Measurements from ENCODE around the gene GTPBP1.

Gene GTPBP1

DNA sequence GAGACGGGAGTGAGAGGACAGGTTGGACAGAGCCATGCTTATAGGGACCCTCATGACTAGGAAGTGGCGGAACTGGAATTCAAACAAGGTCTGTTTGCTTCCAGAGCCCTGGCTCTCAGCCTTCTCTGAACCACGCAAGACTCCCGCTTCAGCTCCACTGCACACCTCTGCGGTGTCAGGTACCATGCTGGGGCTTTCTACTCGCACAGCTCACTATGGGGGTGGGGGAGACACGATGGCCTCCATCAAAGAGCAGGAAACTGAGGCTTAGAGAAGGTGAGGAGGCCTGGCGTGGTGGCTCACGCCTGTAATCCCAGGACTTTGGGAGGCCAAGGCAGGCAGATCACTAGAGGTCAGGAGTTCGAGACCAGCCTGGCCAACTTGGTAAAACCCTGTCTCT, 35.8 kb downstream of the GTPBP1 start:
- DNase-seq, result no peak

DNA sequence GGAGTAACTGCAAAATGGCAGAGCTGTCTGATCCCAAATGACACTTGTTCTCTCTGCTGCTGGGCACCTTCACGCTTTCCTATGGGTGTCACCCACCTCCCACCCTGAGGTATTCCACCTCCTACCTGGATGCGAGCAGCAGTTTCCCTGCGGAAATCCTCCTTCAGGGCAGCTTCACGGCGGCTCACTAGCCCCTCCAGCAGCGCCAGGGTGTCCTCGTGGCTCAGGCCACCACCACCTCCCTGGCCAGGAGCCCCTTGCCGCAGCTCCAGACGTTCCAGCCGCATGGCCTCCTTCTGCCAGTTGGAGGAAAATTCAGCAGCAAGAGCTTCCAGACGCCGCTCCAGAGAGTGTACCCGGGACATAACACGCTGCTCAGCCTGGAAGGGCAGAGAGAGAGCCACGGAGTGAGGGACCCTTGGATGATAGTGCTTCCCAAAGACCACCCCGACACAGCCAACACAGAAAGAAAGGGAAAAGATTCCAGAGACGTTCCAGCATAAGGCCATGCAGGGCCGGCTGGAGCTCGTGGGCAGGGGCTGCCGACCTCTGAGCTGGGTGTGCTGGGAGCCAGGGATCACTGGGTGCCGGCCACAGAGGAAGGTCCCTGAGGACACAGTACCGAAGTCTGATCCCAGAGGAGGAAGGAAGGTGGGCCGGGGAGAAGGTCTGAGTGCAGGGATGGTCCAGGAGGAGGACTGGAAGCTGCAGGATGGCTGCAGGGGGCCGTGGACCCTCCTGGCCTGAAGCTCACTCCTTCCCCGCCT, 36.6 kb downstream of the GTPBP1 start:
- DNase-seq, result no peak

DNA sequence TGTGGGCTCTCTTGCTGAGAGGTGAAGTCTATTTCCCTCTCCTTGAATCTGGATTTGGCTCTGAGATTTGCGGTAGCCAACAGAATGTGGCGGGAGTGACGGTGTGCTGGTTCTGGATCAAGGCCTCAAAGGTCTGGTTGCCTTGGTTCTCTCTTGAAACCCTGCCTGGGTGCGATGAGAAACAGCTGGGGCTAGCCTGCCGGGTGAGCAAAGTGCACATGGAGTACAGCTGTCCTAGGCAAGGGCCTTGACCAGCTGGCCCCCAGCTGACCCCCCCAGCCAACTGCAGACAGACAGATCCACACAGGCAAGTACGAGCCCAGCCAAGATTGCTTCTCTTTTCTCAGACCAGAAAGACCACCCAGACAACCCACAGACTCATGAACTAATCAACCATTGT, 39.2 kb downstream of the GTPBP1 start:
- DNase-seq, result no peak

DNA sequence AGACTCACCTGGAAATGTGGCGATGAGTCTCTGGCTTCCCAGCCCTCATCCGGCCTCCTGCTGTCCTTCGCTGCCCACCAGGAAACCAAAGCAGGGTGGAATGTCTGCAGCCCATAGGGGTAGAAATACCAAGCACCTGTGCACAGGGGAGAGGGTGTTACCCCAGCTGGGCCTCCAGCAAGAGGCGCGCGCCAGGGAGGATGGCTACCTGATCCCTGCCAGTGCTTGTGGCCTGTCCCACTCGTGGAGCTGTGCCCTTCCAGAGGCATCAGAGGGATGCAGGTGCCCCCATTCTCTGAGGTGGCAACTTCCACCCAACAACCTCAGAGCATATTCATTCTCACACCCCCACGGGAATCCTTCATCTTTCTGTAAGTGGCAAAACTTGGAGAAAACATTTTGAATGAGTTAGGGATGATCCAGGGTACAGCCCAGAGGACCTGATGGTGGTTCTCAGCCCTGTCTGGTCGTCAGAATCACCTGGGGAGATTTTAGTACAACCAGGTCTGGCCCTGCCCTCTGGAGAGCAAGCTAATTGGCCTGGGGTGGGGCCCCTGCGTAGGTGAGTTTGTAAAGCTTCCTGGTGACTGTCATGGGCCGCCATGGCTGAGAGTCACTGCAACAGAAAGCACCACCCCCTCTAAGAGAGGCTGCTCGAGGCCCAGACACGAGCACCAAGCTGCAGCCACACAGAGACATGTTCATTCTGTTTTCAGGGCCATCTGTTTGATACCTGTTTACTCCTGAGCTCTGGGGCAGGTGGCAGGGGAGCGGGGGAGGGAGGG, 40.1 kb downstream of the GTPBP1 start:
- DNase-seq, result no peak

DNA sequence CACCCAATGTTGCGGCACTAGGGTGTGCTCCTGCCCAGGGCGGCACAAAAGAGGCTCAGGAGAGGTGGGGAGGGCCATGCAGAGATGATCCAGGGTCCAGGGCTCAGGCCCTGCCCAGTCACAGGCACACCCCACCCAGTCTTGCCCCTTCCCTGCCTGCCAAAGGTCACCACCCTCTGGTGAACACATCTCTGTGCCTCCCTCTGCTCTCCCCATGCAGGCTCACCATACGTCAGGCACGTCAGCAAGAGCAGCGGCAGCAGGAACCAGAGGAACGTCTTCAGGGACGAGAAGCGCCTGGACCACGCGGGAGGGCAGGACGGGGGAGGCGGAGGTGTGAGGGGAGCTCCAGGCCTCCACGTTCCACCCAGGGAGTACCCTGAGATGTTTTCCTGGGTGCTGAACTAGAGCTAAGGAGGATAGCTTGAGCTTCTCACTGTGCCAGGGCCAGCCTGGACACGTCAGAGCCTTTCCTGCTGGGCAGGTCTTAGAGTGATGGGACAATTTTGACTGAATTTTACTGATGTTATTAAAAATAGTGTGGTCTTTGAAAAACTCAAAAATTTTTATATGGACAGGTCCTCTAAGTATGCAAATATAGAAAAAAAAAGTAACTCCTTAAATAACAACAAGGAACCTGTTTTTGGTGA, 42.9 kb downstream of the GTPBP1 start:
- no peak for DNase-seq

DNA sequence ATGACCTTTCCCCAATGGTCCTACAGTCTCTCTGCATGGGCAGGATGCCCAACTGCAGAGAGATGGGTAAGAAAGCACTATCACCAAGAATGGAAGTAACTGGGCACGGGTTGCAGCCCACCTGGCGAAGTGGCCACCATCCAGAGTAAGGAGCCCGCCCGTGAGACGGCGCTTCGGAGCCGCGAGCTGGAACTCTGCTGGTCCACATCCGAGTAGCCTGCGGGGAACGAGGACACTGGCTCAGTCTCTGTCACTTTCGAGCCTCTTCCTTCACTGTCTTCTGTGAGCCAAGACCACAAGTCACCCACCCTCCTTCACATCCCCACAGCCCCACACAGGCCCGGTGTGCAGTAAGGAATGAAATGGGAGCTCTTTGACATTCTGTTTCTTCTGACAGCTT, 44.4 kb downstream of the GTPBP1 start:
- DNase-seq, result no peak

DNA sequence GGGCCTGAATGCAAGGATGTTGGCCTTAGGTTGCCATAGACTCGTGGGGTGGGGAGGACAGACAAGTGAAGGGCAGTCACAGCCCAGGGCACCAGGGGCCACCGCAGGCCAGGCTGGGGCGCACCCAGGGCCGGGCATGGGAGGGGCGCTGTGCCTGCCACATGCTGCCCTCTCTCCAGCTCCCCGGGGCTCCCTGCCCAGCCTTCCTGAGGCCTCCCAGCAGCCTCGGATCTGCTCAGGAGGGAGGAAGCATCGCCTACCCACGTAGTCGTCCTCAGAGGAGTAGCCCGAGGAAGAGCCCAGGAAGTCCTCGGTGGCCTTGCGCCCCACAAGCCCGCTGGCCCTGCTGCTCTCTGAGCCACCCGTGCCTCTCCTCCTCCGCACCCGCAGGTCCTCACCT, 44.9 kb downstream of the GTPBP1 start:
- no peak for DNase-seq

DNA sequence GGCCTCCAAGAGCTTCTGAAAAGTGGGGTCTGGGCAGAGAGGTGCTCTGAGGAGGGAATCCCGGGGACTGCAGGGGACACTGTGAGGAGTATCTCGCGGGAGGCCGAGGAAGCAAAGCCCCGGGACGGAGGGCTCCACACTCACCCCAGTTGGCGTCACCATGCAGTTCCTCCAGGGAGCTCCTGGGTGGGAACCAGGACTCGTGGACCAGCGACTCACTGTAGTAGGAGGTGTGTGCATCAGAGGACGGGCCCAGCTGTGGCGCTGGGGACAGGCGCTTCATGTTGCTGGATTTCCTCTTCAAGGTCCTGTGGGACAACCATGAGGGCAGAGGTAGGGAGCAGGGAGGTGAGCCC, 45.3 kb downstream of the GTPBP1 start:
- no peak for DNase-seq

DNA sequence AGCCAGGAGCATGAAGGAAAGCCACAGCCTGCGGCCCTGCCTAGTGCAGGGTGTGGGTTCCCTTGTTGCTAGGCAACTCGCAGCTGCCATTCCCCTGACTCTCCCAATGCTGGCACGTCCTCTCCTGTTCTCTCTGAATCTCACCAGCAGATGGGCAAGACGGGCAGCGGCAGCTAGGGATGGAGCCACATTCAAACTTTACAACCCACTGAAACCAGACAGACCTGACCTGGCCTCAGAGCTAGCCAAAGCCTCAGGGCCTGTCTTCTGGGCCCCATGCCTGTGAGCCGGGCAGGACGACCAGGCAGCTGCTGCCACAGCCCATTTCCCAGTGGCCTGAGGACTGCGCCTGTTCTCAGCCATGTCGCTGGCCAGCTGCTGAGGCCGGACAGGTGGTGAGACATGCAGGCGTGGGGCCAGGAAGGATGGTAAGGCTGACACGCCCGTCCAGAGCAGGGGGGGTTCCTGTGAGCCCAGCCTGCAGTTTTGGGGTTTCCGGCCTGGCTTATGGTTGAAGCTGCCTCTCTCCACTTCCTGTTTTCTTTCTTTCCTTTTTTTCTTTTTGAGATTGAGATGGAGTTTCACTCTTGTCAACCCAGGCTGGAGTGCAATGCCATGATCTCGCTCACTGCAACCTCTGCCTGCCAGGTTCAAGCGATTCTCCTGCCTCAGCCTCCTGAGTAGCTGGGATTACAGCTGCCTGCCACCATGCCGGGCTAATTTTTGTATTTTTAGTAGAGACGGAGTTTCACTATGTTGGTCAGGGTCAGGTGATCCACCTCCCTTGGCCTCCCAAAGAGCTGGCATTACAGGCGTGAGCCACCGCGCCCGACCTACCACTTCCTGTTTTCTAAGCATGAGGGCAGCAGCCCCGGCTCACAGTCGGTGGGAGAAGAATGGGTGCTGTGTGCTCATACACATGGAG, 45.9 kb downstream of the GTPBP1 start:
- peak; percentile 79 to 85 for DNase-seq

DNA sequence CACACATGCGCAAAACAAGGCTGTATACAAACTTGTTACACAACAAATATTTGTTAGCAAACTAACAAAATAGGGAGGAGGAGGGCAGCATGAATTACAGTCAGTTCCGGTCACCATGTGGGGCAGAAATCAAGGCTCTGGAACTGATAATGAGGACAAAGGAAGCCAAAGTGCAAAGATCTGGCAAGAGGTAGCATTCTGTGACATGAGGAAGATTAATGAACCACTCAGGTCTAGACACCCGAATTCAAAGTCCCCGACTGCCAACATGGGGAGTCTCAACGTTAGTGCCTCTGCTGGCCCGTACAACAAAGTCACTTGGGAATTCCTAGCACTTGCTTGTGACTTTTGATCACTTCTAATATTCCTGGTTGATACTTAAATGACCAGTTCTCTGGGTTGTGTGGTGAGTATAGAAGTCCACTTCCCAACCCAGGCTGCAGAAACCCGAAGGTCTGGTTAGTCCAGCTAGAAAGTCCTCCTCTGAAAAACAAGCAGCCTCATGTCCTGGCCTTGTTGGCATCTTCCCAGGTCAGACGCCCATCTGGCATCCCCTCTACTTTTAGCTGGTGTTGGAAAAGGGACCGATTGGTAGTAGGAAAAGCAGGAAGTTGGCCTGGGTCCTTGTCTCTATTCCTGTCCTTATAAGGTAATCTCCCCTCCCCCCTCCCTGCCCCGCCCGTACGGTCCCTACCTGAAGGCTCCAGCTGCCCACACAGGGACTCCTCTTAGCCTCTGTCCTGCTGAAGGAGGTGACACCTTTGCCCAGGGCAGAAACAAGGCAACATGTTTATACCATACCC, 48.4 kb downstream of the GTPBP1 start:
- peak; percentile 36 to 40 for DNase-seq

DNA sequence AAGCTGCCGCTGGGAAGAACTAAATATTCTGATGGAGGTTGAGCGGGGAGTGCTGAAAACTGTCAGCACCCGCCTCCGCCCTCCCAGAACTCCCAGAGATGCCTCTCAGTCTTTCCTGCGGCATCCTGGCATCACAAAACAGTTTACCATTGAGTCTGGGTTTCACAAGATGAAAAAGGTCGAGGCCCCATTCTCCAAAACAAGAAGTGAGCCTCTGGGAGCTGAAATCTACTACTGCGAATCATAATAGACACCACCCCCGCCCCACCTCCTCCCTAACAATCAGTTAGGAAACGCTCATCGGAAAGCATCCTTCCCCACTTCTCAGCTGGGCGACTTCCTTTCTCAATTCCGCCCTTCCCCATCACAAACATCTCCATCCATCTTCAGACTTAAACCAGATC, 49.0 kb downstream of the GTPBP1 start:
- DNase-seq, result peak; percentile 91

DNA sequence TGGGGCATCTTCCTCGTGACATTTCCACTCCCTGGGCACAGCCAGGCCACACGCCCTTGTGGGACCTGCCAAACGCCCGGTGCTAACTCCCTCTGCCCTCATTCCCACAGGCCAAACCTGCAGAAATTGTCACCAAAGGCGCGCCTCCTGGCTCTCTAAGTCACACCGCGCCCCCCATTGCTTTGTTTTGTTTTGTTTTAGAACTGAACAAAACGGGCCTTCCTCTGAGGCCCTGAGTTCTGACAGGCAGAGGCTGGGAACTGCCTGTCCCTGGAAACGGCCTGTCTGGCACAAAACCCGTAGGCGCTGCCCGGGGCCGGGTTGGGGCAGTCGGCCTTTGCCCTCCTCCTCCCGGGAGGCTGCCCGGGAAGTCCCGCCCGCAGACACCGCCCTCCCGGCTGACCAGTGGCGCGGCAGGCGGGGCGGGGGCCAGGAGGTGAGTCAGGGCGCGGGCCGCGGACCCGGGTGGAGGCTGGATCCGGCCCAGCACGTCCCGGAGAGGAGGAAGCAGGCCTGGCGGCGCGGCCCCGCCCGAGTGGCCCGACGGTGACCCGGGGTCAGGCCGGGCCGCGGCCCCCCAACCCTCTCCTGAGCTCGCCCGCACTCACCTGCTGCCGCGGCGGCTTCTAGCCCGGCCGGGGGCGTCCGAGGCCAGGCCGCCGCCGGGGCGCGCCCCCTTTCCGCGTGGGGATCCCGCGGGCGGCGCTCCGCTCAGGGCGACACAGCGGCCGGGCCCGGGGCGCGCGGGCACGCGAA, 49.6 kb downstream of the GTPBP1 start:
- peak; percentile 94 to 95 for DNase-seq

DNA sequence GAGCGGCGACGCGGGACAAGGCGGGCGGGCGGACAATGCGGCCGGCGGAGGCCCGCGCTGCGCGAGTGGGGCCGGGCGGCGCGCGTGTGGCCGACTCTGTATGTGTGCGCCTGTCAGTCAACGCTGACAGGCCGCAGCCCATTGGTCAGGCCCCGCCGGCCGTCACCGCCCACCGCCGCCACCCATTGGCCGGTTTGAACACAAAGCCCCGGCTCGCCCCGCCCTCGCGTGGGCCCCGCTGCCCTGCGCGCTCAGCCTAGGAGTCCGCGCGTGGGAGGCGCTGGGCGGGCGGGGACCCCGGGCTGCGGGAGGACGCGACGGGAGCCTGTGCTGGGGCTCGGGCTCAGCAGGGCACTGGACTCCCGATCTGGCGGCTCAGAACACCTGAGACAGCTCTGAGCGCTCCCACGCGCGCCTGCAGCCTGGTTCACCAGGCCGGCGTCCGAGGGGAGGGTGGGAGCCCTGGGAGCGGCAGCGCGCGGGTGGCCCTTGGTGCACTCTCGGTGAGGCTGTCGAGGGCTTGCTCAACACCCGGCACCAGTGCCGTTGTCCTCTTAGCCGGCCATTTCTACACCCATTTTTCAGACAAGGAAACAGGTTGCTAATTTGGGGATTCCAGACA, 50.3 kb downstream of the GTPBP1 start, which contains the start of gene SUN2:
Gene SUN2, minus strand, starts transcription at position 88 of the 622 bp plus-strand sequence. CDS start 3,370 bp downstream, outside the sequence.
- peak; percentile 97 to 98 for DNase-seq

DNA sequence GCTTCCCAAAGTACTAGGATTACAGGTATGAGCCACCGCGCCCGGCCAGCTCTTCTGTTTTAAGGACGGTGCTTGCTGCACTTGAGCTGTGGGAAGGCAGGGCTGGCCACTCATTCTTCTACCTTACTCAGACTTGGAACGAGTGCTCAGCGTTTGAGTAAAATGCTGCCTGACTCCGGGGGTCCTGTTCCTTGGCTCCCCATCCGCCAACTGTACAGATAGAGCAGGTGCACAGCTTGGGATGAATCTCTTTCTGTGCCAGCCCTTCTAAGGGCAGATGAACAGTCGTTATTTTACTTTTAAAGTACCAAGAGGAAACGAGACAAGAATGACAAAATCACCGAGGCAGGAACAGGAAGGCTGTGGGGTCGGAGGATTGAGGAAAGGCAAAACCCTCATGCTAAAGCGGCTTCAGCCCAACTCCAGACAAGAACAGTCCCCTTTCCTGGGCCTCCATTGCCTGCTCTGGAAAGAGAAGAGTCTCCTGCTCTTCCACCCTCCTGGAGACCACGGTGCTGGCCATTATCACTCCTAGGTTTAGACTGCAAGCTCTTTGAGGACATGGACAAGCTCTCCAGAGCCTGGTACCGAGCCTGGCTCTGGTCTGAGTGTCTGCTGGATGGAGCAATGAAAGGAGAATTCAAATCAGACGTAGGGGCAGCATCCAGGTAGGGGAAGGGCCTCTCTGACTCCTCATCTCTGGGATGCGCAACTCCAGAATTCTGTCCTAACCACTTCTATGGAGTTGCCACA, 51.1 kb downstream of the GTPBP1 start:
- DNase-seq, result peak; percentile 56 to 65

DNA sequence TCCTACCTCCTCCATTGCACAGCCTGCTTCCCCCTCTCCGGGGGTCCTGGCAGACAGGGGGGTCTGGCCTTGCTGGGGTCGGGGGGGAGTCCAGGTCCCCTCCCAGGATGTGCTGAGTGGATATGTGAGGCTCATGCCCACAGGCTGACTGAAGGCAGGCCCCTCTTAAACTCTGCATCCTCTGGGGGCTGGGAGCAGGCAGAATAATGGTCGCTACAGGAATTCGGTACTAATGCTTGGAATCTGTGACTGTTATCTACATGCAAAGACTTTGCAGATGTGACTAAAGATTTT, 51.7 kb downstream of the GTPBP1 start:
- no peak for DNase-seq

DNA sequence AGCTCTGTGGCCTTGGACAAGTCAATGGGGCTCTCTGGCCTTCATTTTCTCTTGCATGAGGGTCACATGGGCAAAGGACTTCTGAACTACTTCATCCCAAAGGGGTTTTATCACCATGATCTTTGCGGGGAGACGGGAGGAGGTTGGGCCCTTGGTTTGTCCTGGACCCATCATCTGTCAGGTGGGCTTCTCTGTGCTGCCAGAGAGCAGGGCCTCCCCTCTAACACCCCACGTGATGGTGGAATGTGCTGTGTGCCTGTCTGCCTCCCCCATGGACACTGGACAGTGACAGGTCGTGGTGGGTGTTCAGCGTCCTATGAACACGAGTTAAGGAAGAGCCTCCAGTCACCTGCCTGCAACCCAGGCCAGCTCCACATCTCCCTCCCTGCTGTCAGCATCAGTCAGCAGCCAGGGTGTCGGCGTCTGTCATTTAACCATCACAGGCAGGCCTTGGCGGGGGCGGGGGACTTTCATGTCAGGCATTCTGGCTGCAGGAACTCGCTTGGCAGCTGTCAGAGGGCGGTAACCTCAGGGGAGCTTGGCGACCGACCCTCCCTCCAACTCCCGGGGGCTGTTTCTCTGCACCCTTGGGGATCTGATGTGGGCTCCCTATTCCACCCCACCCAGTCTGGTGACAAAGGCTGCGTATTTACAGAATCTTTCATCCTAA, 52.7 kb downstream of the GTPBP1 start:
- peak in 1 of 2 donors; percentile 19 for DNase-seq

DNA sequence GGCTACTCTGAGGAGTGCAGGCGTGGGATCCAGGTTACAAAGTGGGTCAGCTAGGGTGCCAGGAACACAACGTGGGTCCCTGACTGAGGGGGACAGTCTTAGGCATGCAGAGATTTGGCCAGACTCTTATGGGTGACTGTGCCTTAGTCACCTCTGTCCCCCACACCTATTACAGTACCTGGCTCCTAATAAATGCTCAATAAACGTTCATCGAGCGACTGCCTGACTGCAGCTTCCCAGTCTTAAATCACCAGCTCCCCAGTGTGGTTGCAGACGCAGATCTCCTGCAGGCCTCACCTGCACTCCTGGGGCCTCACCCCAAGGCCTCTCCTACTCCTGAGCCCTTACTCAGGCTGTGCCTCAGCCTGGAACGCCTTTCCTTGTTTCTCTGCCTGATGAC, 53.3 kb downstream of the GTPBP1 start:
- no peak for DNase-seq

DNA sequence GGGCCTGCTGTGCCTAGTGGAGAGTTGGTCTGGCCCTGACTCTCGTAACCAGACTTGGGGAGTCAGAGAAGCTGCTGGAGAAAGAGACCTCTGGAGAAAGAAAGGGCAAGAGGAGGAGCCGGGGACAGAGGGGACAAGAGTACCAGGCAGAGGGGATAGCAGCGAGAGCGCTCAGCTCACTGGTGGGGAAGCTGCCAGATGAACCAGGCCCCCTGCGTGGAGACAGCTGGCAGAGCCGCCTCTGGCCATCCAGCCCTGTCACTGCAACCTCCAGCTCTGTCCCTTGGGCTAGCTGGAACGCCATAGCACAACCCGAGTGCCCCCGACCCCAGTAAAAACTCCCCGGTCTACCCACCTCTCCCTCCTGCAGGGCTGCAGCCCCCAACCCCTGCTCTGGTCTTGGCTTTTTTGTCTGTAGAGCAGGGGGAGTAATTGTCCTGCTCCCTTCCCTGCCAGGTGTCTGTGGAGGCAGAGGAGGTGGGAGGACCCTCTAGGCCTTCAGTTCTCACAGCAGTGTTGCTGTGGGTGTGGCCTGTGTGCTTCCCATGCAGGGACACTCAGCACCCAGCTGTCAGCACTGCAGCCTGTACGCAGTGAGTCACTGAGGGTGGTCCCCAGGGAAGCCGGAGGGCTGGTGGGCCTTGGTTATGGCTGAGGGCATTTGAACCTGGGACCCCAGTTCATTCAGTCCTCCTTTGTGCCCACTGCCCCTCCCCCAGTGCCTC, 54.9 kb downstream of the GTPBP1 start:
- DNase-seq, result no peak
